Neural cell (in vitro differentiated cells): ENCODE data around the gene DSG3. TPM values are rescaled to one million over a fixed set of nuclear protein-coding genes. Genes with fewer than 3 reads are reported as not detected.

Experiments
- H2AFZ ChIP-seq: fragments of 200-600, 300-800 bp; sonication (generic), shearing (Covaris generic); 2 replicates; pipeline ENCODE4 v1.6.0; 2014; ENCODE audit warnings: low read depth, mild to moderate bottlenecking, antibody characterized with exemption, low read length, moderate library complexity
- H3F3A ChIP-seq: fragments of 200-600 bp; shearing (Covaris generic); 2 replicates; pipeline ENCODE4 v1.6.1; 2016; ENCODE audit warnings: mild to moderate bottlenecking, moderate library complexity, mixed read lengths, antibody characterized with exemption, low read length; ENCODE audit not compliant: insufficient read depth, poor library complexity, severe bottlenecking
- H3K27ac ChIP-seq: fragments of 200-600, 300-800 bp; sonication (generic), shearing (Covaris generic); 2 replicates; pipeline ENCODE4 v1.5.1; 2014; ENCODE audit warnings: mild to moderate bottlenecking, low read length, moderate library complexity
- H3K27me3 ChIP-seq: fragments of 300-800, 200-600 bp; sonication (generic), shearing (Covaris generic); 2 replicates; pipeline ENCODE4 v1.6.0; 2014; ENCODE audit warnings: mild to moderate bottlenecking, low read depth, low read length, moderate library complexity; ENCODE audit not compliant: insufficient read depth
- H3K36me3 ChIP-seq: fragments of 300-800, 200-600 bp; sonication (generic), shearing (Covaris generic); 2 replicates; pipeline ENCODE4 v1.5.1; 2014; ENCODE audit warnings: mild to moderate bottlenecking, antibody characterized with exemption, low read length, moderate library complexity; ENCODE audit not compliant: insufficient read depth
- H3K4me2 ChIP-seq: fragments of 300-800, 200-600 bp; sonication (generic), shearing (Covaris generic); 2 replicates; pipeline ENCODE4 v1.6.0; 2014; ENCODE audit warnings: mild to moderate bottlenecking, low read length
- H3K4me3 ChIP-seq: fragments of 300-800, 200-600 bp; sonication (generic), shearing (Covaris generic); 2 replicates; pipeline ENCODE4 v1.5.1; 2014; ENCODE audit warnings: mild to moderate bottlenecking, low read length, moderate library complexity
- H3K79me2 ChIP-seq: fragments of 200-600 bp; shearing (Covaris generic); replicated peaks from 2 replicates; pipeline ENCODE4 v1.6.0; 2014; ENCODE audit warnings: mild to moderate bottlenecking, low read length, moderate library complexity; ENCODE audit not compliant: insufficient read depth
- H3K9ac ChIP-seq: fragments of 300-800, 200-600 bp; sonication (generic), shearing (Covaris generic); 2 replicates; pipeline ENCODE4 v1.6.1; 2016; ENCODE audit warnings: mild to moderate bottlenecking, low read length, mixed read lengths
- H3K9me2 ChIP-seq: fragments of 200-600 bp; shearing (Covaris generic); 2 replicates; pipeline ENCODE4 v1.6.1; 2016; ENCODE audit warnings: mild to moderate bottlenecking, low read length, mixed read lengths; ENCODE audit not compliant: insufficient read depth
- H3K9me3 ChIP-seq: fragments of 200-600, 300-800 bp; sonication (generic), shearing (Covaris generic); 2 replicates; pipeline ENCODE4 v1.6.1; 2016; ENCODE audit warnings: mild to moderate bottlenecking, mixed run types, low read length, moderate library complexity, mixed read lengths
- H4K20me1 ChIP-seq: fragments of 200-600 bp; shearing (Covaris generic); 2 replicates; pipeline ENCODE4 v1.6.1; 2016; ENCODE audit warnings: mild to moderate bottlenecking, mixed run types; ENCODE audit not compliant: insufficient read depth
- EP300 ChIP-seq: fragments of 450-650 bp; conservative IDR thresholded peaks from 2 replicates; pipeline ENCODE4 v1.6.1; 2014; ENCODE audit warnings: antibody characterized with exemption, mild to moderate bottlenecking, moderate library complexity; ENCODE audit not compliant: poor library complexity, severe bottlenecking
- EZH2 ChIP-seq: fragments of 200-600, 300-800 bp; shearing (Covaris generic), sonication (generic); IDR thresholded peaks from 2 replicates; pipeline ENCODE4 v1.6.1; 2014; ENCODE audit warnings: antibody characterized with exemption, low read length, borderline replicate concordance, mild to moderate bottlenecking; ENCODE audit not compliant: insufficient read depth, poor library complexity, severe bottlenecking
- MXI1 ChIP-seq: fragments of 450-650 bp; conservative IDR thresholded peaks from 2 replicates; pipeline ENCODE4 v1.6.1; 2014; ENCODE audit warnings: antibody characterized with exemption, mild to moderate bottlenecking; ENCODE audit not compliant: poor library complexity, severe bottlenecking
- POLR2AphosphoS5 ChIP-seq: IDR thresholded peaks from 2 replicates; pipeline ENCODE4 v1.6.1; 2012
- RAD21 ChIP-seq: fragments of 450-650 bp; conservative IDR thresholded peaks from 2 replicates; pipeline ENCODE4 v1.6.1; 2014; ENCODE audit warnings: antibody characterized with exemption, mild to moderate bottlenecking, moderate library complexity
- REST ChIP-seq: IDR thresholded peaks from 2 replicates; pipeline ENCODE4 v1.6.1; 2012; ENCODE audit warnings: borderline replicate concordance
- SMC3 ChIP-seq: fragments of 450-650 bp; conservative IDR thresholded peaks from 2 replicates; pipeline ENCODE4 v1.6.1; 2014; ENCODE audit warnings: antibody characterized with exemption, mild to moderate bottlenecking, moderate library complexity; ENCODE audit not compliant: poor library complexity
- TAF1 ChIP-seq: IDR thresholded peaks from 2 replicates; pipeline ENCODE4 v1.6.1; 2012; ENCODE audit warnings: low read depth
- polyA plus RNA-seq: library from polyadenylated mRNA; depleted of rRNA; stranded (reverse); fragments of >200 nt; gene quantifications from 2 replicates; pipeline ENCODE4 v1.2.3, GENCODE V29; 2014
- TF ChIP-seq, protein P1 (sequence below): fragments of 450-650 bp; IDR thresholded peaks from 2 replicates; pipeline ENCODE4 v1.5.1; 2014; ENCODE audit warnings: antibody characterized with exemption, mild to moderate bottlenecking, moderate library complexity; ENCODE audit not compliant: poor library complexity, severe bottlenecking

The DSG3 gene
- polyA plus RNA-seq, 1 donor from 2014 or later = not detected

GRCh38 chr18:31454066-31454708 is 6.6 kb downstream of the DSG3 start:
- Histone ChIP-seq H3K27me3 (no peaks in the 10 kb centered on the region), H3K4me2 (no peak overlapping the region), H2AFZ (no peak overlapping the region), H3K27ac (no peak overlapping the region), H3F3A (no peaks in the 10 kb centered on the region), H3K4me3 (no peak overlapping the region), H3K9ac (no peak overlapping the region), H3K9me3 (no peaks in the 10 kb centered on the region), H3K79me2 (no peaks in the 10 kb centered on the region), H3K9me2 (no peaks in the 10 kb centered on the region), H4K20me1 (no peaks in the 10 kb centered on the region), H3K36me3 (no peaks in the 10 kb centered on the region)
- no peak for TF ChIP-seq POLR2AphosphoS5

DNA sequence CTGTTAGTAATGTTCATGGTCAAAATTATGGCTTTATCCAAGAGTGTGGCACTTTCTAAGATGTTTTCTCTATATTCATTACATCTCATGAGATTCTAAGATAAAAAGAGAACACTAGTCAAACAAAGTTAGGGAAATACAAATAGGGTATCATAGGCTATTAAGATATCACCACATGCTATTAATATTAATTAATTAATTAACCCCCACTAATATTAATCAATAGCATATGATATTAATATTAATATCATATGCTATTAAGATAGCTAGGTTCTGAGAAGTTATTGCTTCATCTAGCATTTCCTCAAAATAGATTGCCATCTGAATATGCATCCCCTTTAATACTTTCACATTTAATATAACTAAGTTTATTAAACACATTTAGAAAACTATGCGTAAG is 22.1 kb downstream of the DSG3 start:
- no peak overlapping the region for H3K27ac ChIP-seq
- no peak overlapping the region for H3K4me3 ChIP-seq
- H3K36me3 ChIP-seq = no peaks in the 10 kb centered on the region
- no peak overlapping the region for H3K9ac ChIP-seq
- TF ChIP-seq SMC3 (no peak), EZH2 (no peak)
- H2AFZ ChIP-seq = no peak overlapping the region
- H3K9me2 ChIP-seq = no peaks in the 10 kb centered on the region
- no peaks in the 10 kb centered on the region for H4K20me1 ChIP-seq
- no peak overlapping the region for H3K4me2 ChIP-seq
- no peaks in the 10 kb centered on the region for H3F3A ChIP-seq
- H3K27me3 ChIP-seq = no peaks in the 10 kb centered on the region
- no peaks in the 10 kb centered on the region for H3K9me3 ChIP-seq
- H3K79me2 ChIP-seq = no peaks in the 10 kb centered on the region

DNA sequence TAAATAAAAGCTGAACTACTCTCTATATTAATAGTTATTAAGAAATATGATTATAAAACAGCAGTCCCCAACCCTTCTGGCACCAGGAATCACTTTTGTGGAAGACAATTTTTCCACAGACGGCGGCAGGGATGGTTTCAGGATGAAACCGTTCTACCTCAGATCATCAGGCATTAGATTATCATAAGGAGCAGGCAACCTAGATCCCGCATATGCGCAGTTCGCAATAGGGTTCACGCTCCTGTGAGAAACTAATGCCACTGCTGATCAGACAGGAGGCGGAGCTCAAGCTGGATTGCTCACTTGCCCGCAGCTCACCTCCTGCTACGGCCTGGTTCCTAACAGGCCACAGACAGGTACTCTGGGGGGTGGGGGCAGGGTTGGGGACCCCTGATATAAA is 31.1 kb downstream of the DSG3 start:
- no peaks in the 10 kb centered on the region for H3K79me2 ChIP-seq
- TF ChIP-seq EP300 = no peak
- TF ChIP-seq EZH2 = no peak
- no peak for TF ChIP-seq SMC3
- TF ChIP-seq MXI1 = no peak
- TF ChIP-seq POLR2AphosphoS5 = no peak
- TF ChIP-seq, protein P1, sequence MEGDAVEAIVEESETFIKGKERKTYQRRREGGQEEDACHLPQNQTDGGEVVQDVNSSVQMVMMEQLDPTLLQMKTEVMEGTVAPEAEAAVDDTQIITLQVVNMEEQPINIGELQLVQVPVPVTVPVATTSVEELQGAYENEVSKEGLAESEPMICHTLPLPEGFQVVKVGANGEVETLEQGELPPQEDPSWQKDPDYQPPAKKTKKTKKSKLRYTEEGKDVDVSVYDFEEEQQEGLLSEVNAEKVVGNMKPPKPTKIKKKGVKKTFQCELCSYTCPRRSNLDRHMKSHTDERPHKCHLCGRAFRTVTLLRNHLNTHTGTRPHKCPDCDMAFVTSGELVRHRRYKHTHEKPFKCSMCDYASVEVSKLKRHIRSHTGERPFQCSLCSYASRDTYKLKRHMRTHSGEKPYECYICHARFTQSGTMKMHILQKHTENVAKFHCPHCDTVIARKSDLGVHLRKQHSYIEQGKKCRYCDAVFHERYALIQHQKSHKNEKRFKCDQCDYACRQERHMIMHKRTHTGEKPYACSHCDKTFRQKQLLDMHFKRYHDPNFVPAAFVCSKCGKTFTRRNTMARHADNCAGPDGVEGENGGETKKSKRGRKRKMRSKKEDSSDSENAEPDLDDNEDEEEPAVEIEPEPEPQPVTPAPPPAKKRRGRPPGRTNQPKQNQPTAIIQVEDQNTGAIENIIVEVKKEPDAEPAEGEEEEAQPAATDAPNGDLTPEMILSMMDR = no peak
- no peak for TF ChIP-seq TAF1
- TF ChIP-seq RAD21 = no peak
- TF ChIP-seq REST = no peak
- H3K9me2 ChIP-seq = no peaks in the 10 kb centered on the region
- H3K27ac ChIP-seq = no peak overlapping the region
- no peaks in the 10 kb centered on the region for H3K27me3 ChIP-seq
- H3F3A ChIP-seq = no peaks in the 10 kb centered on the region
- H3K9me3 ChIP-seq = no peaks in the 10 kb centered on the region
- no peak overlapping the region for H2AFZ ChIP-seq
- no peak overlapping the region for H3K4me2 ChIP-seq
- no peak overlapping the region for H3K9ac ChIP-seq
- H4K20me1 ChIP-seq = no peaks in the 10 kb centered on the region
- no peaks in the 10 kb centered on the region for H3K36me3 ChIP-seq
- H3K4me3 ChIP-seq = no peak overlapping the region
